Activated CD4-positive, alpha-beta T cell treated with anti-CD3 and anti-CD28 coated beads, Interleukin-2, amount 50 U/mL, for 48 hours (primary cell): ENCODE measurements around the gene FIBP.

Source experiments
- DNase-seq, 2 experiments: peaks; one replicate each; pipeline ENCODE4 v3.0.0-alpha.2; 2020

The FIBP gene

GRCh38 chr11:65869643-65870306 lies 18.5 kb downstream of the FIBP start:
- no peak for DNase-seq

GRCh38 chr11:65868907-65869306 lies 19.4 kb downstream of the FIBP start:
- DNase-seq = no peak

- no peak for DNase-seq
Measured at GRCh38 chr11:65868076-65868667, 20.1 kb downstream of the FIBP start.

GRCh38 chr11:65867284-65868071 lies 20.8 kb downstream of the FIBP start:
- no peak for DNase-seq

- DNase-seq = no peak
Measured at GRCh38 chr11:65866509-65867283, 21.6 kb downstream of the FIBP start.

- no peak for DNase-seq
Measured at GRCh38 chr11:65865550-65866172, 22.6 kb downstream of the FIBP start.

GRCh38 chr11:65864706-65865471 lies 23.4 kb downstream of the FIBP start:
- no peak for DNase-seq

GRCh38 chr11:65863889-65864705 lies 24.2 kb downstream of the FIBP start:
- no peak for DNase-seq

GRCh38 chr11:65862941-65863888 lies 25.1 kb downstream of the FIBP start:
- no peak for DNase-seq

- no peak for DNase-seq
Measured at GRCh38 chr11:65862191-65862735, 26.0 kb downstream of the FIBP start.

- peak in 1 of 2 experiments; percentile 5 for DNase-seq
Measured at GRCh38 chr11:65861533-65862183, 26.6 kb downstream of the FIBP start.

- DNase-seq = no peak
Measured at GRCh38 chr11:65861165-65861505, 27.1 kb downstream of the FIBP start.

GRCh38 chr11:65860278-65861164 lies 27.8 kb downstream of the FIBP start, which contains the start of gene MUS81:
Gene MUS81, plus strand, starts transcription at chr11:65860433. Its CDS starts 321 bp downstream, at chr11:65860754.
- peak; percentile 96 to 97 for DNase-seq

GRCh38 chr11:65859812-65860277 lies 28.4 kb downstream of the FIBP start:
- DNase-seq = peak; percentile 61 to 64

- DNase-seq = peak; percentile 99
Measured at GRCh38 chr11:65859095-65859811, 29.0 kb downstream of the FIBP start.

- DNase-seq = no peak
Measured at GRCh38 chr11:65858681-65859087, 29.6 kb downstream of the FIBP start.
